Activated naive CD4-positive, alpha-beta T cell treated with anti-CD3 and anti-CD28 coated beads, Interleukin-2, amount 10 ng/mL, durations not matched to agents 7 days and 5 days (primary cell): ENCODE measurements around the gene MC1R.

Experiments used
- CTCF ChIA-PET: fragments of 350-600 bp; sonication (Branson Sonifier 250); formaldehyde crosslinking; loops from one replicate; lab custom pipeline; 2021; ENCODE audit warnings: antibody characterized with exemption; lab: Charles Lee
- DNase-seq: peaks from one replicate; pipeline ENCODE4 v3.0.0-alpha.2; 2020
- H3K27ac Mint-ChIP-seq: one replicate; pipeline ENCODE4 v1.8.0; 2021; ENCODE audit warnings: mild to moderate bottlenecking, moderate library complexity, mixed read lengths
- H3K27me3 Mint-ChIP-seq: one replicate; pipeline ENCODE4 v1.8.0; 2021; ENCODE audit warnings: mild to moderate bottlenecking, mixed read lengths
- H3K36me3 Mint-ChIP-seq: one replicate; pipeline ENCODE4 v1.8.0; 2021; ENCODE audit warnings: mixed read lengths
- H3K4me1 Mint-ChIP-seq: one replicate; pipeline ENCODE4 v1.8.0; 2021; ENCODE audit warnings: mixed read lengths
- H3K4me3 Mint-ChIP-seq: one replicate; pipeline ENCODE4 v1.8.0; 2021; ENCODE audit warnings: mild to moderate bottlenecking, moderate library complexity, mixed read lengths
- H3K9me3 Mint-ChIP-seq: one replicate; pipeline ENCODE4 v1.8.0; 2021; ENCODE audit warnings: mixed read lengths

MC1R gene

DNA sequence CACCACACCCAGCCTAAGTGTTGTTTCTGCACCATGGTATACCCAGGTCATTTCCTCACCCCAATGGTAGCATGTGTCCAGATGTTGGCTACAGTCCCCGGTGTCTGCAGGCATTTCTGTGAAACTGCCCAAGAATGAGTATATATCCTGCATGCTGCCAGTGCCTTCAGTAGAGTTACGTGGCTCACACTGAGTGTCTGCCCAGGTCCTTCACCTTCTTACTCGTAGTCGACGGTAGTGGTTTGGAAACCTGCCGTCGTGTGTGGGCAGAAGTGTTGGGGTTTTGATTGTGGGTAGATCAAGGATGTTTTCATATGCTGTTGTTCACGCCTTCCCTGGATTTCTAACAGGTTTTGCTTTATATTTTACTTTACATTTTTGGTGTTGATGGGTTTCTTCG is 28.5 kb upstream of the MC1R start:
- Mint-ChIP-seq H3K4me3 (no peak overlapping the region), H3K36me3 (peaks cover 36% of the 10 kb centered on the region), H3K27me3 (no peaks in the 10 kb centered on the region), H3K4me1 (peaks cover 12% of the 10 kb centered on the region), H3K9me3 (no peaks in the 10 kb centered on the region), H3K27ac (peak overlapping the region; percentile 67)
- CTCF ChIA-PET = no interaction called here
- DNase-seq = no peak

DNA sequence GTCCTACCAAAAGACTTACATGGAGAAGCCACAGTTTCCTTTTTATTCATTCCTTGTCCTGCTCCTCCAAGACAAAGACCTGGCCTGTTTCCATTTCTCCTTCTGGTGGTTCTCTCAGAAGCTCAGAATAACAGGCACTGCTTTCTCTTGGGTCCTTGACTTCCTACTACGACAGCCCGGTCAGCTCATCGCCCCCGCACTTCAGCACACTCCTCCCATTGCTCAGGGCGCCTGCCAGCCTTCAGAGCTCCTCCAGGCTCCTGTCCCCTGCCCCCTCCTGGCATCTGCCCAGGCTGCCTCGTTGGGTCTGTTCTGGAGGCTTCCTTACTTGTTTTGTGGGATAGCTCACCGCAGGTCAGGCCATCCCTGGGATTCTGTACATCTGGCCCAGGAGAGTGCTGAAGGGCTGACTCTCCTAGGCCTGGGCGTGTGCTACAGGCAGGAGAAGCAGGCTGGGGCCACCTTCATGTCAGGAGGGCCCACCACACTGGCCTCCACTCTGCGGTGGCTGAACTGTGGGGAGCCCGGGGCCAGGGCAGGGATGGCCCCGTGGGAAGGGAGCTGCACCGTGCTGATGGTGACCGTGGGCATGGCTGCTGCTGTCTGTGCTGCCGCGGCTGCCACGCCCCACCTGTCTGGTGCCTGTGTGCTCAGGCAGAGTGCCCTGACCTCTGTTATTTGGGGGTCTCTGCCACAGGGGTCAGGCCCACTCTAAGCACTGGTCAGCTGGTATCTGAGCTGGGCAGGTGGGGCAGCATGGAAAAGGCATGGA is 27.6 kb upstream of the MC1R start:
- Mint-ChIP-seq H3K27ac (peak overlapping the region; percentile 45), H3K36me3 (peaks cover 38% of the 10 kb centered on the region), H3K9me3 (no peaks in the 10 kb centered on the region), H3K4me3 (no peak overlapping the region), H3K4me1 (peaks cover 12% of the 10 kb centered on the region), H3K27me3 (no peaks in the 10 kb centered on the region)
- CTCF ChIA-PET = interaction anchor here (1.9 kb wide), 1 partner anchor 19 kb away, joined by 5 read pairs; no protein-coding TSS in a partner anchor
- DNase-seq = no peak

DNA sequence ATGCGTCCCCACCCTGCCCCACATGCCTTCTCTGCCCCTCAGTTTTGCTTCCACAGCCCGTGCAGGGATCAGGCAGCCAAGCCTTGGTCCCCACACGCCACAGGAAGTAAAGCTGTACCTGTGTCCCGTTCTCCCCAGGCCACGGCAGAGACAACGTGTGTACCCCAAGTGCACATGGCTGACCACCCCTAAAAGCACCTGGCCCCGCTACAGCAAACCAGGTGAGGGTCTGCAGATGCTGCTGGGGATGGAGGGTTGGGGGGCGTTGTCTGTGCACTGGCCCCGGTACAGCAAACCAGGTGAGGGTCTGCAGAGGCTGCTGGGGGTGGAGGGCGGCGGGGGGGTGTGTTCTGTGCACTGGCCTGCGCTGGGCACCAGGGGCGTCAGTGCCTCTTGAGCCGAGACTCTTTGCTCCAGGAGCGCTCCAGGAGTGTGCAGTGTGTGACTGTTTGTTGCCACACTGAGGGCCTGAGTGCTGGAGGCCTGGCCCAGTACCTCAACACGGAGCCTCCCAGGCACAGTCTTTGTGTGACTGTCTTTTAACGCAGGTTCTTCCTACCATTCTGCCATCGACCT is 26.5 kb upstream of the MC1R start:
- no peaks in the 10 kb centered on the region for H3K27me3 Mint-ChIP-seq

DNA sequence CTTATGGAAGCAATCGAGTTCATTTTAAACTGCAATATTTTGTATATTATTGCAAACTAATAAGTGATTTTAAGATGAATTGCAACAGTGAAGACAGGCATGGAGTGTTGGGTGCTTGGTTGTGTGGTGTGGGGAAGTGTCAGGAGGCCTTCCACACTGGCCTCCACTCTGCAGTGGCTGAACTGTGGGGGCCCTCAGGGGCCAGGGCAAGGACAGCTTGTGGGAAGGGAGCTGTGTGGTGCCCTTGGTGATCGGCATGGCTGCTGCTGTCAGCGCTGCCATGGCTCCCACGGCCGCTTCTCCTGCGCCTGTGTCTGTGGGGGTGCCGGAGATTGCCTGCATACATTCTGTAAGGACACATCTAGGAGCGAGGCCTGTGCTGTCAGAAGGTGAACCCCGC is 26.0 kb upstream of the MC1R start:
- H3K9me3 Mint-ChIP-seq = no peaks in the 10 kb centered on the region
- DNase-seq = no peak
- no peak overlapping the region for H3K4me3 Mint-ChIP-seq
- H3K27ac Mint-ChIP-seq = no peak overlapping the region
- H3K4me1 Mint-ChIP-seq = peaks cover 12% of the 10 kb centered on the region
- CTCF ChIA-PET = interaction anchor here (1.9 kb wide), 1 partner anchor 18 kb away, joined by 5 read pairs; no protein-coding TSS in a partner anchor
- no peaks in the 10 kb centered on the region for H3K27me3 Mint-ChIP-seq
- H3K36me3 Mint-ChIP-seq = peaks cover 32% of the 10 kb centered on the region

More for the DNA sequence above, 26.5 kb upstream of the MC1R start:
- Mint-ChIP-seq H3K4me1 (peaks cover 12% of the 10 kb centered on the region), H3K27ac (no peak overlapping the region), H3K9me3 (no peaks in the 10 kb centered on the region), H3K4me3 (no peak overlapping the region), H3K36me3 (peaks cover 36% of the 10 kb centered on the region)
- CTCF ChIA-PET = interaction anchor here (1.9 kb wide), 1 partner anchor 18 kb away, joined by 5 read pairs; no protein-coding TSS in a partner anchor
- DNase-seq = no peak

DNA sequence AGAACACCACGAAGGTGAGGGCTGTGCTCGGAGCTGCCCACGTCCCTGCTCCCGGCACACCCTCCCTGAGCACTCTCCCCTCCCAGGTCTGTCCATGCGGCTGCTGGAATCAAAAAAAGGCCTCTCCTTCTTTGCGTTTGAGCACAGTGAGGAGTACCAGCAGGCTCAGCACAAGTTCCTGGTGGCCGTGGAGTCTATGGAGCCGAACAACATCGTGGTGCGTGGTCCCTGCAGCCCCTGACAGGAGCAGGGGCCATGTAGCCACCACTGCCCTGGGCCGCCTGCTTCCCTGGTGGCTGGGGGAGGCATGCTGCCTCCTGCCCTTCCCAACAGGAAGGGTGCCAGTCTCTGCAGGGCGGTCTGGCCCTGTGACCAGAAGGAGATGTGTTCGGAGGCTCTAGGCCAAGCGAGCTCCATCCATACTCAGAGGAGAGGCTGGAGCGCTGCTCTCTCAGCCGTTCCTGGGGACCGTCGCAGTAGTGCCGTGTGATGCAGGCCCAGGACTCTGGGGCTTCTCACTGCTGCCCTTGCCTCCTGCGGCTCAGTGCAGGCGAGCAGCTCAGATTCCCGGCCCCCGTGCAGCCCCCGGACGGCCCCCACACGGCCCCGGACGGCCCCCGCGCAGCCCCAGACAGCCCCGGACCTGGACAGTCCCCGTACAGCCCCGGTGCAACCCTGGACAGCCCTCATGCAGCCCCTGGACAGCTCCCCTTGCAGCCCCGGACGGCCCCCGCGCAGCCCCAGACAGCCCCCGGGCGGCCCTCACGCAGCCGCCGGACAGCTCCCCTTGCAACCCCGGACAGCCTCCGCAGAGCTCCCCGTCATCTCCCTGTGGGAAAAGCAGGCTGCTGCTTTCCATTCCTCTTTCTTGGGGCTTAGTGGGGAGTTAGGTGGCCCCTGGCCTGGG is 24.8 kb upstream of the MC1R start:
- H3K4me3 Mint-ChIP-seq = no peak overlapping the region
- DNase-seq = no peak
- H3K27ac Mint-ChIP-seq = no peak overlapping the region
- no peaks in the 10 kb centered on the region for H3K27me3 Mint-ChIP-seq
- peaks cover 31% of the 10 kb centered on the region for H3K36me3 Mint-ChIP-seq
- peaks cover 12% of the 10 kb centered on the region for H3K4me1 Mint-ChIP-seq
- CTCF ChIA-PET = no interaction called here
- H3K9me3 Mint-ChIP-seq = no peaks in the 10 kb centered on the region

DNA sequence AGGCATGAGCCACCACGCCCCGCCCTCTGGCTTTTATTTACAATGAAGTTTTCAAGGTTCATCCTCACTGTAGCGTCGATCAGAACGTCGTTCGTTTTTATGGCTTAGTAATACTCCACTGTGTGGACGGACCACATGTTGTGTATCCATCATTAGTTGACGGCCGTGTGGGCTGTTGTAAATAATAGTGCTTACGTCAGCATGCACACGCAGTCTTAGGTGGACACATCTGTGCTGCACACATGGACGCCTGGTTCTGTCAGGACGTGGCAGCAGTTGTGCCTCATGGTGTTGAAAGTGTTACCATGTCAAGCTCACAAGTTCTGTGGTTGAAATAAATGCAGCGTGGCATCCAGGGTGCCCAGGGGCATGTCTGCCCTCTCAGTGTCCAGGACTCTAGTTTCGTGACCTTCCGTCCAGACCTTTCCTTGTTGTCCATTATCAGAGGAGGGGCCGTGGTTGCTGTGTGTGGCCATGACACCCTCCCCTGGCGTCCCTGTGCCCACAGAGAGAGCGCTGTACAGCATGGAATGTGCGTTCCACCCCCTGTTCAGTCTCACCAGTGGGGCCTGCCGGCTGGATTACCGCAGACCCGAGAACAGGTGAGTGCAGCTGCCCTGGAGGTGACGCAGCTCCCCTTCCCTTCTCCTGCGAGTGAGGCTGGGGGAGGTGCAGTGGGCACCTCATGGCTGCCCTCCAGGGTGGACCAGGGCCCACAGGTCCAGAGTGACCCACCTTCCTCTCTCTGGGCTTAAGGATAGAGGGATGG is 23.0 kb upstream of the MC1R start:
- Mint-ChIP-seq H3K4me3 (no peak overlapping the region), H3K9me3 (no peaks in the 10 kb centered on the region), H3K27me3 (no peaks in the 10 kb centered on the region), H3K36me3 (peaks cover 39% of the 10 kb centered on the region), H3K4me1 (peaks cover 3% of the 10 kb centered on the region), H3K27ac (no peak overlapping the region)
- CTCF ChIA-PET = no interaction called here
- no peak for DNase-seq

DNA sequence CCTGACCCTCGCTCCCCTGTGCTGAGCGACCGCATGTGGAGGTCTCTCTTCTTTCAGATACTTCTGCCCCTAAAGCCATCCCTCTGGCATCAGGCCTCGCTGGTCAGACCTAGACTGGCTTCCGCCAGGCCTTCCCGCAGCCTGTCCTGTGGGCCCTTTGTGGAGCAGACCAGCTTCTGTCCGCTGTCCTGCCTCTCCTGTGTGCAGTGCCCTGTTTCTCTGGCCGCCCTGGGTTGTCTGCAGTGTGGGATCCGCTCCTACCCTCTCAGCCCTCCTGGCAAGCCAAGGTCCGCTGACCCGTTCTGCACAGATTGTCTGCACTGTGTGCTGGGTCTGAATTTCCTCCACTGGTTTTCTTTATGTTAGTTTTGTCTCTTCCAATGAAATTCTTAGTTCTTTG is 21.5 kb upstream of the MC1R start:
- no peak overlapping the region for H3K27ac Mint-ChIP-seq
- CTCF ChIA-PET = no interaction called here
- no peaks in the 10 kb centered on the region for H3K9me3 Mint-ChIP-seq
- H3K4me1 Mint-ChIP-seq = no peaks in the 10 kb centered on the region
- peaks cover 30% of the 10 kb centered on the region for H3K36me3 Mint-ChIP-seq
- H3K27me3 Mint-ChIP-seq = no peaks in the 10 kb centered on the region
- no peak for DNase-seq
- H3K4me3 Mint-ChIP-seq = no peak overlapping the region

DNA sequence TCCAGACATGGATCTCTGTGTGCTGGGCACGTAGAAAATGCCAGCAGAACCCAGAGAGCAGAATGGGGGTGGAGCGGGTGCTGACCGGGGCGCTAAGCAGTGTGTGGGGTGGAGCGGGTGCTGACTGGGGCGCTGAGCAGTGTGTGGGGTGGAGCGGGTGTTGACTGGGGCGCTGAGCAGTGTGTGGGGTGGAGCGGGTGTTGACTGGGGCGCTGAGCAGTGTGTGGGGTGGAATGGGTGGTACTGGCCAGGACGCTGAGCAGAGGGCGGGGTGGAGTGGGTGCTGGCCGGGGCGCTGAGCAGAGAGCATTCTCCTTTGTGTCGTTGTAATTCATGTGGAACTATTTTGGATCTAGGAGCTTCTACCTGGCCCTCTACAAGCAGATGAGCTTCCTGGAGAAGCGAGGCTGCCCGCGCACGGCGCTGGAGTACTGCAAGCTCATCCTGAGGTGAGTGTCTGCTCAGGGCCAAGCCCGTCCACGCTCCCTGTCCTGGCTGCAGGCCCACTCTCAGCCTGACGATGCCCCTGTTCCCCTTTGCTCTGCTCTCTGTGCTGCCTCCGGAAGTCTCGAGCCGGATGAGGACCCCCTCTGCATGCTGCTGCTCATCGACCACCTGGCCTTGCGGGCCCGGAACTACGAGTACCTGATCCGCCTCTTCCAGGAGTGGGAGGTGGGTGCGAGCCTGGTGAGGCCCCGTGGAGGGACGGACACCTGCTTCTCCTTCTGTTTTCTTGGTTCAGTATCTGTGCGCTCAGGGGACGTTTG is 20.3 kb upstream of the MC1R start:
- H3K27me3 Mint-ChIP-seq = no peaks in the 10 kb centered on the region
- DNase-seq = no peak
- peaks cover 30% of the 10 kb centered on the region for H3K36me3 Mint-ChIP-seq
- H3K9me3 Mint-ChIP-seq = no peaks in the 10 kb centered on the region
- H3K27ac Mint-ChIP-seq = no peak overlapping the region
- no peak overlapping the region for H3K4me3 Mint-ChIP-seq
- H3K4me1 Mint-ChIP-seq = no peaks in the 10 kb centered on the region
- CTCF ChIA-PET = no interaction called here

DNA sequence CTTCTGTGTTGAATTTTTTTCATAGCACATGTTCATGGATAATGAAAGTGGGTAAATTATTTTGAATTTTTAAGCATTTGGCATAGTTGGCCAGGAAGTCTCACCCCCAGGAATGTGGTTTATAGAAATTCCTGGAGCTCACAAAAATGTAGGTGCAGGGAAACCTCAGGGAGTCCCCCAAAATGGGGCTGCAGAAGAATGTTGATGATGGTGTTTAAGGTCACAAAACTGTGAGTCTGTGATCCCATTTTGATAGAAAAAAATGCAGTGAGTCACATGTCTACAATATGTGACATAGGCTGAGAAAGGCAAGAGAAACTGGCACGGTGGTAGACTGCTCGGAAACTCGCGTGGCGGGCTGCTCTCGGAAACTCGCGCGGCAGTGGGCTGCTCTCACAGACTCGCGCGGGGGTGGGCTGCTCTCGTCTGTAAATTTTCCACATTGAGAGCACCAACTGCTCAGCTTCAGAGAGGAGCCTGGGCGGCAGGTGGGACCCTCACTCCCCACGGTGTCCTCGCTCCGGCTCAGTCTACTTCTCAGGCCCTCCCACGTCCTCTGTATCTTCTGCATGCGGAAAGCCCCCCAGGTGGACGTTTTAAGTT is 18.7 kb upstream of the MC1R start:
- Mint-ChIP-seq H3K36me3 (peaks cover 29% of the 10 kb centered on the region), H3K27ac (no peak overlapping the region), H3K9me3 (no peaks in the 10 kb centered on the region), H3K4me1 (no peaks in the 10 kb centered on the region), H3K27me3 (no peaks in the 10 kb centered on the region), H3K4me3 (no peak overlapping the region)
- CTCF ChIA-PET = no interaction called here
- DNase-seq = no peak

DNA sequence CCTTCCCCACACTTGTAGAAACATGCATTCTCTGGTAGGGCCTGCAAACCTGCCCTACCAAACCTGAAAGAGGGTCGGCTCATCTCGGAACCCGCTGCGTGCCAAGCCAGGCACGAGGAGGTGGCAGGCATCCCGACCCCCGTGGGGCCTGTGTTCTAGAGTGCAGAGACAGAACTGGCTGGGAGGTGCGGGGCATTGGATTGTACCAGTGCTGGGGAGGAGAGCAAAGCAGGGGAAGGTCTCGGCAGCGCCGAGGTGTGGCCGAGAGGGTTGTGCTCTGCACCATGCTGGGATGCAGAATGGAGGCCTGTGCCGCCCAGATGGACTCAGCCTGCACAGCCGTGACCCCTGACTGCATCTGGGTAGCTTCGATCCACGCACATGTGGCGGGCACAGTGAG is 17.8 kb upstream of the MC1R start:
- CTCF ChIA-PET = no interaction called here
- no peak overlapping the region for H3K27ac Mint-ChIP-seq
- H3K4me3 Mint-ChIP-seq = no peak overlapping the region

DNA sequence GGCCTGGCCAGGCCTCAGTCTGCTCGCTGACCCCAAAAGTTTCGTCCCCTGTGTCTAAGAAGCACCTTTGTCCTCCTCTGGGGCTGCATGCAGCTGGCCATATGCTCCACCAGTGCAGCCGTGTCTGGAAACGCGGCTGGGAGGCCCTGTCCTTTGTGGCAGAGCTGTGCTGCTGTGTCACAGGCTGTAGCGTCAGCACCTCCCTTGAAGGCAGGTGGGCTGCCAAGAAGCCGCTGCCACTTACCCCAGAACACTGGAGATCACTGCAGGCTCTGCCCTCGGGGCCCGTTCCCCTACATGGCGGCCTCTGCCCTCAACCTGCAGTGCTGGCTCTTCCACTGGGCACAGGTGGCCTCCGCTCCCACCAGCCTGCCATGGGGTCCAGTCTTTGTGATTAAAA is 15.7 kb upstream of the MC1R start:
- CTCF ChIA-PET = no interaction called here
- Mint-ChIP-seq H3K4me3 (no peak overlapping the region), H3K36me3 (peaks cover 43% of the 10 kb centered on the region)

More for the DNA sequence above, 17.8 kb upstream of the MC1R start:
- Mint-ChIP-seq H3K27me3 (no peaks in the 10 kb centered on the region), H3K4me1 (no peaks in the 10 kb centered on the region), H3K9me3 (no peaks in the 10 kb centered on the region), H3K36me3 (peaks cover 31% of the 10 kb centered on the region)
- DNase-seq = no peak

DNA sequence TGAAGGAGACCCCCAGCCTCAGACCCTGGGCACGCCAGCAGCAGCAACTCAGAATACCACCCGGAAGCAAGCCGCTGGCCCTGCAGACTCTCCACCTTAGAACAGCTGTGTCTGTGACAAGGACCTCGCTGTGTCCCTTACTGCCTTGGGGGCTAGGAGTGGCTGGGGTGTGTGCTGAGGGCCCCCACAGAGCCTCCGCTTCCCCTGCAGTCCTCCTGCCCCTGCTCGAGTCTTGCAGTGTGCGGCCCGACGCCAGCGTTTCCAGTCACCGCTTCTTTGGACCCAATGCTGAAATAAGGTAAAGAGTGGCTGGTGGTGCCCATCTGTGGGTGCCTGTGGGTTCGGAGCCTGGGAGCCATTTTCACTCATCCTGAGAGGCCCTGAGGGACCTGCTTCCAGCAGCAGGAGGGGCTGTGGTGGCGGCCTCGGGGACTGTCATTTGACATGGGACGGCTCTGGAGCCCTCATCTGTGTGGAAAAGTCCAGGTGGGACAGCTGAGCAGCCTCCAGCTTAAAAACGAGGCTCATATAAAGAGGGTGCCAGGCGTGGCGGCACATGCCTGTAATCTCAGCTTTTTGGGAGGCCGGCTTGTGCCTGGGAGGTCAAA is 14.7 kb upstream of the MC1R start:
- H3K36me3 Mint-ChIP-seq = peaks cover 40% of the 10 kb centered on the region
- H3K9me3 Mint-ChIP-seq = no peaks in the 10 kb centered on the region
- no peak overlapping the region for H3K27ac Mint-ChIP-seq
- no peak for DNase-seq
- no peaks in the 10 kb centered on the region for H3K27me3 Mint-ChIP-seq
- no peaks in the 10 kb centered on the region for H3K4me1 Mint-ChIP-seq
- CTCF ChIA-PET = no interaction called here
- no peak overlapping the region for H3K4me3 Mint-ChIP-seq

More for the DNA sequence above, 15.7 kb upstream of the MC1R start:
- H3K4me1 Mint-ChIP-seq = no peaks in the 10 kb centered on the region
- no peaks in the 10 kb centered on the region for H3K9me3 Mint-ChIP-seq
- H3K27ac Mint-ChIP-seq = no peak overlapping the region
- H3K27me3 Mint-ChIP-seq = no peaks in the 10 kb centered on the region
- no peak for DNase-seq
